Activated CD4-positive, alpha-beta T cell treated with anti-CD3 and anti-CD28 coated beads for 36 hours (primary cell): ENCODE results near the gene FGF1. TPM values are rescaled to one million over a fixed set of nuclear protein-coding genes. Genes with fewer than 3 reads are reported as not detected.

Experiments
- ATAC-seq: fragments of 200-7000 bp; cut with Tn5 transposase; one replicate; pipeline ENCODE4 v1.10.0; 2021; ENCODE audit warnings: mild to moderate bottlenecking, moderate library complexity
- CTCF ChIA-PET: fragments of 350-600 bp; sonication (Branson Sonifier 250); formaldehyde crosslinking; loops from one replicate; lab custom pipeline; 2021; ENCODE audit warnings: antibody characterized with exemption; lab: Charles Lee
- POLR2A ChIA-PET: fragments of 350-600 bp; sonication (Branson Sonifier 250); formaldehyde crosslinking; loops from one replicate; lab custom pipeline; 2021; ENCODE audit warnings: antibody characterized with exemption, inconsistent platforms; lab: Charles Lee
- DNase-seq: peaks from one replicate; pipeline ENCODE4 v3.0.0-alpha.2; 2020
- H3K27ac Mint-ChIP-seq: one replicate; pipeline ENCODE4 v1.8.0; 2021; ENCODE audit warnings: mixed read lengths
- H3K27me3 Mint-ChIP-seq: one replicate; pipeline ENCODE4 v1.8.0; 2021; ENCODE audit warnings: mixed read lengths
- H3K36me3 Mint-ChIP-seq: one replicate; pipeline ENCODE4 v1.8.0; 2021; ENCODE audit warnings: low read depth, mixed read lengths
- H3K4me1 Mint-ChIP-seq: one replicate; pipeline ENCODE4 v1.8.0; 2021; ENCODE audit warnings: mixed read lengths
- H3K4me3 Mint-ChIP-seq: one replicate; pipeline ENCODE4 v1.8.0; 2021; ENCODE audit warnings: mild to moderate bottlenecking, moderate library complexity, mixed read lengths
- H3K9me3 Mint-ChIP-seq: one replicate; pipeline ENCODE4 v1.8.0; 2021; ENCODE audit warnings: low read depth, mixed read lengths
- intact Hi-C, 2 experiments: fragments of 100-400 bp; cut with DNase I in 1 of 2; cut with micrococcal nuclease in 1 of 2; formaldehyde crosslinking; loops; one replicate each; pipeline versions ENCODE4 v1.14.2 to v1.15.1; 2022 to 2024; cut with DNase I, micrococcal nuclease
- total RNA-seq, 2 experiments: library from RNA; stranded (reverse); gene quantifications; one replicate each; pipeline ENCODE4 v1.2.3, GENCODE V29; 2021

Gene FGF1
- total RNA-seq, 2 experiments from 2014 or later, result not detected

DNA sequence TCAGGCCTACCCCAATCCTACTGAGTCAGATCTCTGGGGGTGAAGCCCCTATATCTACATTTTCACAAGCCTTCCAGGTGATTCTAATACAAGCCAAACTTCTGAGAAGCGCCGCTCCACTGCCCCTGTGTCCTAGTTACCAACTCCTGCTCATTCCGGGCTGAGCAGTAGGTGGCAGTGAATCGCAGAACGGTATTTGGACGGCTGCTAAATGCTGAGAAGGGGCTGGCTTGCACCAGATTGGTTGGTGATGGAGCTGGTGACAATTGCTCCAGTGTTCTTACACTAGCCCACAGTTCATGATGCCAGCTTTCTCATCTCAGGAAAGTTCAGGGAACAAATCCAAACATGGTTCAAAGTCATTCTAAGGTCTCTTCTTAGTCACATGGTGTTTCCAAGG, 31.1 kb upstream of the FGF1 start:
- H3K36me3 Mint-ChIP-seq, result no peaks in the 10 kb centered on the region
- H3K27me3 Mint-ChIP-seq, result no peaks in the 10 kb centered on the region
- CTCF ChIA-PET, result interaction anchor here (0.9 to 11.8 kb wide), 23 partner anchors 10 to 295 kb away, joined by 3 to 371 read pairs (median 4); no protein-coding TSS in a partner anchor
- no peak overlapping the region for H3K27ac Mint-ChIP-seq
- POLR2A ChIA-PET, result no interaction called here
- ATAC-seq, result peak; percentile 69
- DNase-seq, result peak; percentile 67
- intact Hi-C loops, result loop anchor here (1.0 to 10.0 kb wide), 3 partner anchors 150 to 1248 kb away; no protein-coding TSS in a partner anchor
- no peaks in the 10 kb centered on the region for H3K9me3 Mint-ChIP-seq
- H3K4me1 Mint-ChIP-seq, result peaks cover 3% of the 10 kb centered on the region
- no peak overlapping the region for H3K4me3 Mint-ChIP-seq

DNA sequence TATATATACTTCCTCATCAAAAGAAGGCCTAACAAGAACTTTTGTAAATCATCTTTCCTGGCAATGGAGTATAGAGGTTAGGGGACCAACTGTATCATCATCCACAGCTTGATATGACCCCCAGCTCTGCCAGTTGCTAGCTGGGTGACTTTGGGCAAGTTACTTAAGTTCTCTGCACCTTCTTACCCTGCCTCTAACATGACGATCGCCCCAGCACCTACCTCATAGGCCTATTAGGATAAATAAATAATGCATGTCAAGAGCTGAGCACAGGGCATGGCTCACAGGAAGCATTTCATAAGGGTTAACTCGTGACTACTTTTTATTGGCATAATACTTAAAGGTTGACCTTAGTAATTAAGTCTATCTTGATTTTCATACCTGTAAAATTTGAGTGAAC, 29.4 kb upstream of the FGF1 start:
- no peak overlapping the region for H3K4me3 Mint-ChIP-seq
- intact Hi-C loops, result loop anchor here in 1 of 2 experiments (10.0 kb wide), 1 partner anchor 1250 kb away; no protein-coding TSS in a partner anchor
- POLR2A ChIA-PET, result no interaction called here
- CTCF ChIA-PET, result interaction anchor here (0.6 to 11.8 kb wide), 6 partner anchors 12 to 164 kb away, joined by 3 to 371 read pairs (median 24); no protein-coding TSS in a partner anchor
- H3K4me1 Mint-ChIP-seq, result peaks cover 3% of the 10 kb centered on the region
- ATAC-seq (no peak), DNase-seq (no peak)
- H3K9me3 Mint-ChIP-seq, result peaks cover 4% of the 10 kb centered on the region
- no peaks in the 10 kb centered on the region for H3K36me3 Mint-ChIP-seq
- H3K27ac Mint-ChIP-seq, result no peak overlapping the region
- no peaks in the 10 kb centered on the region for H3K27me3 Mint-ChIP-seq

DNA sequence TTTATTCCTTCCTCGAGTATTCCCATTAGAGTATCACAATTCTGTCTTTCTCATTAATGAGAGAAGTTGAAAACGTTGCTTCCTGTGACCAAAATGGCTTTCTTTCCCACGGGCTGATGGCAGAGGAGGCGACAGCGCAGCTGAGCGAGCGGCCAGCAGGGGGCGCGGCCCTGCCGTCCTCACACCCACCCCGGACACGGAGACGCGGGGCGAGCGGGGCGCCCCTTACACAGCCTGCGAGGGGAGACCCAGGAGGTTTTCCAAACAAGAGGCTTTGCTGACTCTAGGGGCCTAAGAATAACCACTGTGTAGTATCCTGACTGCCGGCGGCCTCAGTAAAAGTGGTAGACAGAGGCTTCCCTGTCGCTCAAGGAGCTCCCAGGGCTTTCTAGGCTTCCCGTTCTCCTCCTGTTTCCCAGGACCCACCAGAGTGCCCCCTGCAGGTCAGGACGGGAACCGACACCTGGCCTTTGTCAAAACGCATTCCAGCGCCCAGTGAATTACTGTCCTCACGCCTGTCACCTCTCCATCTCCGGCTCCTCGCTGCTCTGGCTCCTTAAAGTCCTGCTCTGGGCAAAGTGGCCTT, 27.3 kb upstream of the FGF1 start:
- peak overlapping the region; percentile 64 for H3K4me3 Mint-ChIP-seq
- ChIA-PET POLR2A (interaction anchor here (0.6 to 0.9 kb wide), 2 partner anchors 57 to 175 kb away, joined by 3 read pairs; no protein-coding TSS in a partner anchor), CTCF (interaction anchor here (0.5 to 11.8 kb wide), 77 partner anchors 10 to 1218 kb away, joined by 3 to 371 read pairs (median 4); partner anchors contain the start of gene ARHGAP26)
- H3K36me3 Mint-ChIP-seq, result no peaks in the 10 kb centered on the region
- DNase-seq (peak; percentile 92), ATAC-seq (peak; percentile 95)
- H3K27ac Mint-ChIP-seq, result no peak overlapping the region
- intact Hi-C loops, result loop anchor here (1.0 to 10.0 kb wide), 6 partner anchors 58 to 1255 kb away; no protein-coding TSS in a partner anchor
- H3K4me1 Mint-ChIP-seq, result peaks cover 3% of the 10 kb centered on the region
- H3K9me3 Mint-ChIP-seq, result peaks cover 4% of the 10 kb centered on the region
- H3K27me3 Mint-ChIP-seq, result no peaks in the 10 kb centered on the region

DNA sequence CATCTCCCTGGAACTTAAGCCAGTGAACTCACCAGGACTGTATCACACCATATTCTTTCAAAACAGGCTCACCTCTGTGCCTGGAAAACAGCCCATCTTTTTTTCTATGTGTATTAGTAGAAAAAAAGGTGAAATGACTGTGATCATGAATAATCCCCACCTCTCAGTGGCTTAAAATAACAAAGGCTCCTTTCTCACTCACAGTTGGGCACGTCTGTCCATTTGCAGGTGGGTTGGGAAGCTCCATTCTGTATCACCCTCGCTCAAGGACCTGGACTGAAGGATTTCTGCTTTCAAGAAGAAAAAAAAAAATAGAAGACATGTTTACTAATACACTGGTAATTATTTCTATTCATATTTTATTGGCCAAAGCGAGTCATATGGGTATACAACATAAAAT, 17.3 kb upstream of the FGF1 start:
- intact Hi-C loops, result no loop called here
- no peak overlapping the region for H3K27ac Mint-ChIP-seq
- no peak overlapping the region for H3K4me3 Mint-ChIP-seq
- H3K4me1 Mint-ChIP-seq, result no peaks in the 10 kb centered on the region
- ATAC-seq (no peak), DNase-seq (no peak)
- CTCF ChIA-PET, result interaction anchor here (0.6 to 4.3 kb wide), 10 partner anchors 10 to 600 kb away, joined by 3 to 40 read pairs (median 8); no protein-coding TSS in a partner anchor
- H3K36me3 Mint-ChIP-seq, result no peaks in the 10 kb centered on the region
- POLR2A ChIA-PET, result no interaction called here
- H3K9me3 Mint-ChIP-seq, result no peaks in the 10 kb centered on the region
- peaks cover 8% of the 10 kb centered on the region for H3K27me3 Mint-ChIP-seq

DNA sequence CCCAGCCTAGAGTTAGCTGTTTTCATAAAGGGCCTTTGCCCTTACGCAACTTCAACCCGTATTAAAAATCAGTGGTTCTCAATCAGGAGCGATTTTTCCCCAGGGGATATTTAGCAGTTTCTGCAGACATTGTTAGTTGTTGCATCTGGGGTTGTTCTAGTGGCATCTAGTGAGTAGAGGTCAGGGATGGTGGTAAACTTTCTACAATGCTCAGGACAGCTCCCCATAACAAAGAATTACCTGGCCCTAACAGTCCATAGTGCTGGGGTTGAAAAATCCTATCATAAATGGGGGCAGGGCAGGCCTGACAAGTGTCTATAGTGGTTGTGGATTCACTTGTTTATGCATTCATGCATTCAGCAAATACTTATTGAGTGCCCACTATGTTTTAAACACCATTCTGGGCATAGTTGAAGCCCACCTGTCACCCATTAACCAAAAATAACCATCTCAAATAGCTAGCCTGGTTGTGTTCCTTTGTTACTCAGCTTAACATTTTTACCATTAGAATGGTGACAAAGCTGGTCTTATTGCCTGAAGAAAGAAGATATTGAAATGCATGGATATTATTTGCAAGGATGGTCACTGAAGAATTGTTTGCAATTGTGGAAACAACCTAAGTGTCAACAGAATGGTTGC, 15.9 kb upstream of the FGF1 start:
- Mint-ChIP-seq H3K4me1 (no peaks in the 10 kb centered on the region), H3K36me3 (no peaks in the 10 kb centered on the region), H3K9me3 (no peaks in the 10 kb centered on the region), H3K4me3 (no peak overlapping the region), H3K27ac (no peak overlapping the region), H3K27me3 (peaks cover 8% of the 10 kb centered on the region)
- DNase-seq (no peak), ATAC-seq (no peak)
- CTCF ChIA-PET, result interaction anchor here (0.7 to 4.3 kb wide), 9 partner anchors 9 to 541 kb away, joined by 3 to 40 read pairs (median 9); no protein-coding TSS in a partner anchor
- POLR2A ChIA-PET, result no interaction called here
- intact Hi-C loops, result no loop called here

DNA sequence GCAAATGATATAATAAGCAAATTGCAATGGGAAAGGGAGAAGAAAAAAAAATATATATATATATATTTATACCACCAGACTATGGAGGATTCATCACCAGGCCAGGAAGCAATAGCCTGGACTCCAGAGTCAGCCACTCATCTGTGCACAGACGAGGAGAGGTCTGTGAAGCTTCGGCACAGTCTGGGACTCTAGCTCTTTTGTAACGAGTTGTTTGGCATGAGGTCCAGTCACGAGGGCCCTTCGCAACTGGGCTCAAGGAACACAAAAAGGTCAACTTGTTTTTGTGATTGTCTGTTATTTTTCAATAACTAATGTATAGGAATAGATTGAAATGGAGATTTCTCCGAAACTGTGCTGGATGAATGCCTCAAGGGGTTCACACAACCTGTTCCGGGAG, 14.7 kb upstream of the FGF1 start:
- Mint-ChIP-seq H3K4me1 (no peaks in the 10 kb centered on the region), H3K4me3 (no peak overlapping the region), H3K27ac (no peak overlapping the region), H3K9me3 (no peaks in the 10 kb centered on the region), H3K36me3 (no peaks in the 10 kb centered on the region), H3K27me3 (peaks cover 8% of the 10 kb centered on the region)
- CTCF ChIA-PET, result interaction anchor here (1.2 to 5.9 kb wide), 4 partner anchors 12 to 732 kb away, joined by 3 to 80 read pairs (median 18); partner anchors contain the start of gene RNF14
- ATAC-seq, result no peak
- DNase-seq, result no peak
- intact Hi-C loops, result no loop called here
- POLR2A ChIA-PET, result interaction anchor here (0.6 kb wide), 1 partner anchor 22 kb away, joined by 3 read pairs; no protein-coding TSS in a partner anchor

DNA sequence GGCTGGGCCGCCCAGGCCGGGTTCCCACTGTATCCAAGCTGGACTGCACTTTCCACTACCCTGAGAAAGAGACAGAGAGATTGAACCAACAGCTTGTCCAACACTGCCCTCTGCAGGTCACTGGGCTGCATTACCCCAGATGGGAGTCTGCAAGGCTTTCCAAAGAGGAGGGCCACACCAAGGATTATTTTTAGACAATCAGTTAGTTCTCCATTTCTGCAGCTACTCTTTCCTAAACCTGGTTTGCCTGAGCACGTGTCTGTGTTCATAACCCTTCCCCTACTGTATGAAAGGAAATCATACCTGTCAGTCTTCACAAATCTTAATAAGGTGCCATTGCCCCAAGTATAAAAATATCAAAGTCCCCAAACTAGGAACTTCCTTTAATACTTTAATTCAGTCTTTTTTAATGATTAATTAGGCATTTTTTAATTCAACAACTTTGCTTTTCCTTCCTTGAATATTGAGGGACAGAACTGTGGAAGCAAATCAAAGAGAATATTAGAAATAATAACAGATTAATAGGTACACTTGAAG, 13.4 kb upstream of the FGF1 start:
- CTCF ChIA-PET, result interaction anchor here (0.7 to 5.9 kb wide), 37 partner anchors 9 to 1083 kb away, joined by 3 to 80 read pairs (median 5); no protein-coding TSS in a partner anchor
- ATAC-seq, result peak; percentile 94
- POLR2A ChIA-PET, result no interaction called here
- no peaks in the 10 kb centered on the region for H3K4me1 Mint-ChIP-seq
- H3K27me3 Mint-ChIP-seq, result no peaks in the 10 kb centered on the region
- H3K9me3 Mint-ChIP-seq, result no peaks in the 10 kb centered on the region
- intact Hi-C loops, result loop anchor here (1.0 to 5.0 kb wide), 5 partner anchors 44 to 1007 kb away; no protein-coding TSS in a partner anchor
- H3K27ac Mint-ChIP-seq, result no peak overlapping the region
- H3K36me3 Mint-ChIP-seq, result no peaks in the 10 kb centered on the region
- no peak overlapping the region for H3K4me3 Mint-ChIP-seq
- DNase-seq, result peak; percentile 88

- intact Hi-C loops, result loop anchor here (1.0 to 5.0 kb wide), 6 partner anchors 43 to 1006 kb away; no protein-coding TSS in a partner anchor
- H3K36me3 Mint-ChIP-seq, result no peaks in the 10 kb centered on the region
- DNase-seq (no peak), ATAC-seq (no peak)
- H3K27me3 Mint-ChIP-seq, result no peaks in the 10 kb centered on the region
- no peaks in the 10 kb centered on the region for H3K4me1 Mint-ChIP-seq
- ChIA-PET POLR2A (no interaction called here), CTCF (interaction anchor here (0.7 to 5.9 kb wide), 40 partner anchors 9 to 1082 kb away, joined by 3 to 80 read pairs (median 5); no protein-coding TSS in a partner anchor)
- no peak overlapping the region for H3K4me3 Mint-ChIP-seq
- H3K9me3 Mint-ChIP-seq, result no peaks in the 10 kb centered on the region
- H3K27ac Mint-ChIP-seq, result no peak overlapping the region
These were observed 12.7 kb upstream of the FGF1 start for GRCh38 chr5:142698447-142699183.

DNA sequence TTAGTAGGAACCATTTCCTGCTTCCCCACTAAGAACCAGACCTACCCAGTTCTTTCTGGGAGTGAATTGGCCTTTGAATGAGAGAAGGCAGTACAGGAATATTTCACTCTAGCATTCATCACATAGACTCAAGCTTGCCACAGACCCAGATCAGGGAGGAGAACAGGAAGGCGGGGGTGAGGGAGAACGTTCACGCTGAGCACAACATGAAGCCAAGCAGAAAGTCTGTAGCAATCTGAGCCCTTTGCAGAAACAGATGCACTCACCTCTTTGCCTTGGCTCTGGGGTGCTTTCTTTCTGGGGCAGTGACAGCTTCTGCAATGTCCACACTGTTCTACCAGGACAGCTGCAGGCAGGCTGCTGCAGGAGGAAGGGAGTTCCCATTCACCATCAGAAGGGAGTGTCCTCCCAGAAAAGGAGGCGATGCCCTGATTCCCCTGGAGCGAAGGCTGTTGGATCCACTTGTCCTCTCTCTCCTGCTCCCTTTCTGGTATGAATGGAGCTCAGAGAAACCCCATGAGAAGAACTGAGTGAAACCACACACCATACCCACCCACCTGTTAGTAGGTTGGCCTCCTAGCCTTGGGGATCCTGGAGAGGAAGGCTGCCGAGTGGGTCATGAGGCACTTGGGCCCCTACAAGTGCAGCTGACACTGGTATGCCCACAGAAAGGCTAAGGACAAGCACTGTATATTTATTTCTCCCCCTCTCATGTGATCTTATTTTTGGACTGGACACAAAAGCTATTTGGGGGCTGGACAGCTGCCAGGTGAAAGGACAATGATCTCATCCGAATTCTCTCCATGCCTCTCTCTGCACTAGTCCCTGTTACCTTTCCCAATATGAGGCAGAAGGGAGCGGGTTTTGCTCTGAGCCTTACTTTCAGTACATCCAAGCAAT, 11.7 kb upstream of the FGF1 start:
- H3K9me3 Mint-ChIP-seq, result no peaks in the 10 kb centered on the region
- H3K4me1 Mint-ChIP-seq, result no peaks in the 10 kb centered on the region
- POLR2A ChIA-PET, result no interaction called here
- DNase-seq, result peak; percentile 20
- intact Hi-C loops, result loop anchor here in 1 of 2 experiments (1.0 to 5.0 kb wide), 2 partner anchors 705 to 1005 kb away; no protein-coding TSS in a partner anchor
- H3K36me3 Mint-ChIP-seq, result no peaks in the 10 kb centered on the region
- no peak for ATAC-seq
- CTCF ChIA-PET, result interaction anchor here (0.7 to 5.9 kb wide), 26 partner anchors 9 to 450 kb away, joined by 3 to 80 read pairs (median 6); no protein-coding TSS in a partner anchor
- no peak overlapping the region for H3K27ac Mint-ChIP-seq
- no peaks in the 10 kb centered on the region for H3K27me3 Mint-ChIP-seq
- no peak overlapping the region for H3K4me3 Mint-ChIP-seq

DNA sequence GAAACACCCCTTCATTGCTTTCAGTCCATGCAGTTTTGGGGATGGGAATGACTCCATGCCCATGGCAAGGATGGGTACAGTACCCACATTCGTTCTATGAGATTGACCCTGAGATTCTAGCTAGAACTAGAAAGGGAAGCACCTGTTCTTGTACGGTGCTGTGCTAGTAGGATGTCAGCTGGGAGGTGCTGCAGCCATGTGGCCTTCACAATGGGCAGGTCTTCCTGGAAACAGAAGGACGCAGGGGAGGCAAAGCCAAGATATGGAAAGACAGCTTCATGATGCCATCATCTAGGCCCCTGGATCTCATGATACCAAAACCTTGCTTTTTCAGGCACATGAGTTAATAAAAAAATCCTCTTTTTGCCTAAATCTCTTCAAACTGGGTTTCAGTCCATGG, 10.5 kb upstream of the FGF1 start:
- ATAC-seq (no peak), DNase-seq (no peak)
- H3K27ac Mint-ChIP-seq, result no peak overlapping the region
- no peaks in the 10 kb centered on the region for H3K9me3 Mint-ChIP-seq
- no peaks in the 10 kb centered on the region for H3K4me1 Mint-ChIP-seq
- POLR2A ChIA-PET, result no interaction called here
- H3K36me3 Mint-ChIP-seq, result no peaks in the 10 kb centered on the region
- intact Hi-C loops, result loop anchor here in 1 of 2 experiments (5.0 kb wide), 1 partner anchor 1004 kb away; no protein-coding TSS in a partner anchor
- no peak overlapping the region for H3K4me3 Mint-ChIP-seq
- no peaks in the 10 kb centered on the region for H3K27me3 Mint-ChIP-seq
- CTCF ChIA-PET, result interaction anchor here (0.8 to 5.9 kb wide), 9 partner anchors 17 to 184 kb away, joined by 3 to 80 read pairs (median 3); no protein-coding TSS in a partner anchor
